HCT116 (cell line): ENCODE measurements around the gene SGIP1.

ENCODE experiments used
- ATF3 ChIP-seq: IDR thresholded peaks from 2 replicates; pipeline ENCODE4 v1.6.1; 2012
- CTCF ChIP-seq, 3 experiments: fragments of 200-600 bp in 1 of 3; sonication (generic) in 1 of 3; IDR thresholded peaks in 2 of 3; conservative IDR thresholded peaks in 1 of 3; 2 replicates each; pipeline ENCODE4 v1.5.1; 2012 to 2017; ENCODE audit warnings: low read depth in 2 of 3, low read length in 2 of 3, antibody characterized with exemption in 1 of 3, borderline replicate concordance in 1 of 3, control low read depth in 1 of 3, mild to moderate bottlenecking in 1 of 3, mixed read lengths in 1 of 3, mixed run types in 1 of 3, moderate library complexity in 1 of 3; ENCODE audit not compliant: insufficient read depth in 1 of 3
- EGR1 ChIP-seq: IDR thresholded peaks from 2 replicates; pipeline ENCODE4 v1.6.1; 2012; ENCODE audit warnings: low read depth
- EZH2 ChIP-seq: fragments of 200-600 bp; sonication (generic); IDR thresholded peaks from 2 replicates; pipeline ENCODE4 v1.6.1; 2017; ENCODE audit warnings: antibody characterized with exemption, mixed run types
- EZH2phosphoT487 ChIP-seq: fragments of 200-600 bp; IDR thresholded peaks from 2 replicates; pipeline ENCODE4 v1.6.1; 2018; ENCODE audit warnings: antibody characterized with exemption, borderline replicate concordance
- FOSL1 ChIP-seq: IDR thresholded peaks from 2 replicates; pipeline ENCODE4 v1.6.1; 2012; ENCODE audit warnings: low read depth
- MAX ChIP-seq: IDR thresholded peaks from 2 replicates; pipeline ENCODE4 v1.6.1; 2012
- POLR2A ChIP-seq: IDR thresholded peaks from 2 replicates; pipeline ENCODE4 v1.7.0; 2011; ENCODE audit warnings: borderline replicate concordance; ENCODE audit not compliant: insufficient read depth, insufficient read length; ENCODE audit errors: extremely low read depth
- POLR2AphosphoS5 ChIP-seq: IDR thresholded peaks from 2 replicates; pipeline ENCODE4 v1.6.1; 2011; ENCODE audit warnings: mild to moderate bottlenecking, low read depth, low read length, moderate library complexity
- RAD21 ChIP-seq: IDR thresholded peaks from 2 replicates; pipeline ENCODE4 v1.6.1; 2012; ENCODE audit warnings: low read depth, mild to moderate bottlenecking
- REST ChIP-seq: IDR thresholded peaks from 2 replicates; pipeline ENCODE4 v1.6.1; 2012; ENCODE audit warnings: low read depth
- YY1 ChIP-seq: IDR thresholded peaks from 2 replicates; pipeline ENCODE4 v1.6.1; 2011; ENCODE audit warnings: low read length, low read depth, moderate library complexity, mild to moderate bottlenecking; ENCODE audit not compliant: insufficient replicate concordance; ENCODE audit errors: extremely low read depth

- TF ChIP-seq CTCF (IDR thresholded peaks at IDR 0.05 in 2 of 3, conservative IDR thresholded peaks at IDR 0.05 in 1 of 3; ENCODE audit: borderline replicate concordance in 1 of 3, insufficient read depth in 1 of 3, low read depth in 2 of 3, low read length in 2 of 3), result no peak
- no peak for TF ChIP-seq RAD21
- no peak for TF ChIP-seq POLR2A
- no peak for TF ChIP-seq FOSL1
- no peak for TF ChIP-seq EZH2
- no peak for TF ChIP-seq POLR2AphosphoS5
- TF ChIP-seq REST, result no peak
- no peak for TF ChIP-seq ATF3
- TF ChIP-seq EZH2phosphoT487, result no peak
- no peak for TF ChIP-seq EGR1
- TF ChIP-seq MAX, result no peak
- no peak for TF ChIP-seq YY1
Observed at GRCh38 chr1:66695116-66695515, 161.2 kb downstream of the SGIP1 start.
